HEK293 (cell line): ENCODE data around the gene ALKBH3.

Experiments
- CTCF ChIA-PET: fragments of 350-600 bp; formaldehyde crosslinking; extraction: SDS; loops from one replicate; lab custom pipeline; 2021; ENCODE audit warnings: antibody characterized with exemption; lab: Yijun Ruan, JAX
- POLR2A ChIA-PET: fragments of 300-600 bp; formaldehyde crosslinking; extraction: SDS; loops from one replicate; lab custom pipeline; 2020; ENCODE audit warnings: antibody characterized with exemption, inconsistent platforms; lab: Yijun Ruan, JAX
- H3K27ac ChIP-seq: fragments of 200-500 bp; sonication (Bioruptor generic); 2 replicates; pipeline ENCODE4 v1.5.1; 2014; ENCODE audit warnings: low read depth, low read length, control low read depth, inconsistent platforms; ENCODE audit errors: extremely low read depth
- H3K36me3 ChIP-seq, 2 experiments: fragments of 200-500 bp in 1 of 2; sonication (Bioruptor generic) in 1 of 2; 1 replicate in 1 of 2; 2 replicates in 1 of 2; pipeline ENCODE4 v1.5.1; 2014 to 2017; ENCODE audit warnings: inconsistent platforms in 2 of 2, low read length in 2 of 2; ENCODE audit not compliant: control insufficient read depth in 2 of 2, insufficient read depth in 1 of 2
- H3K4me1 ChIP-seq: fragments of 200-500 bp; sonication (Bioruptor generic); 2 replicates; pipeline ENCODE4 v1.5.1; 2014; ENCODE audit warnings: mild to moderate bottlenecking, low read length, inconsistent platforms; ENCODE audit not compliant: control insufficient read depth, insufficient read depth
- H3K4me3 ChIP-seq: 2 replicates; pipeline ENCODE4 v1.5.1; 2011; ENCODE audit warnings: low read depth, mild to moderate bottlenecking, control low read depth, low read length, moderate library complexity
- H3K9me3 ChIP-seq: fragments of 200-500 bp; sonication (Bioruptor generic); 2 replicates; pipeline ENCODE4 v1.5.1; 2014; ENCODE audit warnings: low read depth, low read length, inconsistent platforms; ENCODE audit not compliant: control insufficient read depth, insufficient read depth
- HIC1 ChIP-seq: fragments of 450-650 bp; formaldehyde crosslinking; IDR thresholded peaks from 2 replicates; pipeline ENCODE4 v1.5.1; 2016; ENCODE audit warnings: missing biosample characterization, missing genetic modification characterization
- INSM2 ChIP-seq: fragments of 450-650 bp; formaldehyde crosslinking; IDR thresholded peaks from 2 replicates; pipeline ENCODE4 v1.5.1; 2016; ENCODE audit warnings: missing biosample characterization, missing genetic modification characterization
- KLF8 ChIP-seq: fragments of 450-650 bp; formaldehyde crosslinking; IDR thresholded peaks from 2 replicates; pipeline ENCODE4 v1.5.1; 2016; ENCODE audit warnings: missing biosample characterization, missing genetic modification characterization
- PRDM6 ChIP-seq: fragments of 450-650 bp; formaldehyde crosslinking; IDR thresholded peaks from 2 replicates; pipeline ENCODE4 v1.5.1; 2017; ENCODE audit warnings: missing biosample characterization, missing genetic modification characterization
- TSHZ1 ChIP-seq: fragments of 450-650 bp; formaldehyde crosslinking; IDR thresholded peaks from 2 replicates; pipeline ENCODE4 v1.5.1; 2016; ENCODE audit warnings: missing biosample characterization, missing genetic modification characterization, borderline replicate concordance
- YY2 ChIP-seq: fragments of 450-650 bp; formaldehyde crosslinking; IDR thresholded peaks from 2 replicates; pipeline ENCODE4 v1.5.1; 2016; ENCODE audit warnings: missing biosample characterization, missing genetic modification characterization
- ZBTB1 ChIP-seq: fragments of 450-650 bp; formaldehyde crosslinking; IDR thresholded peaks from 2 replicates; pipeline ENCODE4 v1.5.1; 2016; ENCODE audit warnings: missing biosample characterization, missing genetic modification characterization
- ZNF112 ChIP-seq: fragments of 450-650 bp; formaldehyde crosslinking; IDR thresholded peaks from 2 replicates; pipeline ENCODE4 v1.5.0; 2017; ENCODE audit warnings: missing biosample characterization, missing genetic modification characterization
- ZNF175 ChIP-seq: fragments of 450-650 bp; formaldehyde crosslinking; IDR thresholded peaks from 2 replicates; pipeline ENCODE4 v1.5.1; 2016; ENCODE audit warnings: missing biosample characterization, missing genetic modification characterization
- ZNF19 ChIP-seq: fragments of 450-650 bp; formaldehyde crosslinking; IDR thresholded peaks from 2 replicates; pipeline ENCODE4; 2016; ENCODE audit warnings: missing biosample characterization, missing genetic modification characterization, low read depth
- ZNF2 ChIP-seq: fragments of 450-650 bp; formaldehyde crosslinking; IDR thresholded peaks from 2 replicates; pipeline ENCODE4 v1.5.1; 2016; ENCODE audit warnings: missing biosample characterization, missing genetic modification characterization
- ZNF23 ChIP-seq: fragments of 450-650 bp; formaldehyde crosslinking; IDR thresholded peaks from 2 replicates; pipeline ENCODE4 v1.5.1; 2016; ENCODE audit warnings: missing biosample characterization, missing genetic modification characterization, borderline replicate concordance
- ZNF302 ChIP-seq: fragments of 450-650 bp; formaldehyde crosslinking; IDR thresholded peaks from 2 replicates; pipeline ENCODE4 v1.5.1; 2016; ENCODE audit warnings: missing biosample characterization, missing genetic modification characterization, low read depth
- ZNF580 ChIP-seq: fragments of 450-650 bp; formaldehyde crosslinking; IDR thresholded peaks from 2 replicates; pipeline ENCODE4 v1.5.1; 2016; ENCODE audit warnings: missing biosample characterization, missing genetic modification characterization
- ZNF585B ChIP-seq: fragments of 450-650 bp; formaldehyde crosslinking; IDR thresholded peaks from 2 replicates; pipeline ENCODE4 v1.5.1; 2016; ENCODE audit warnings: missing biosample characterization, missing genetic modification characterization
- ZNF596 ChIP-seq: fragments of 450-650 bp; IDR thresholded peaks from 2 replicates; pipeline ENCODE4 v1.5.0; 2018; ENCODE audit warnings: missing biosample characterization, mild to moderate bottlenecking, missing genetic modification characterization, moderate library complexity
- ZNF792 ChIP-seq: fragments of 450-650 bp; formaldehyde crosslinking; IDR thresholded peaks from 2 replicates; pipeline ENCODE4 v1.5.1; 2016; ENCODE audit warnings: missing biosample characterization, missing genetic modification characterization
- ZNF830 ChIP-seq: fragments of 450-650 bp; IDR thresholded peaks from 2 replicates; pipeline ENCODE4 v1.5.0; 2018; ENCODE audit warnings: missing biosample characterization, missing genetic modification characterization, low read depth, mild to moderate bottlenecking, moderate library complexity
- ZSCAN18 ChIP-seq: fragments of 450-650 bp; formaldehyde crosslinking; IDR thresholded peaks from 2 replicates; pipeline ENCODE4 v1.5.1; 2016; ENCODE audit warnings: missing biosample characterization, missing genetic modification characterization

The ALKBH3 gene

GRCh38 chr11:43914466-43914865, 33.8 kb downstream of the ALKBH3 start:
- Histone ChIP-seq H3K9me3 (no peaks in the 10 kb centered on the region), H3K36me3 (peaks cover 0 to 50% of the 10 kb centered on the region in 2 experiments; a peak in 1 of 3 replicates), H3K27ac (no peak overlapping the region), H3K4me1 (no peaks in the 10 kb centered on the region), H3K4me3 (no peak overlapping the region)
- ChIA-PET CTCF (interaction anchor here (1.8 kb wide), 1 partner anchor 31 kb away, joined by 5 read pairs; no protein-coding TSS in a partner anchor), POLR2A (no interaction called here)
- TF ChIP-seq ZNF175 (tag by site-specific recombination) (no peak), KLF8 (tag by site-specific recombination) (no peak), ZNF19 (tag by site-specific recombination) (no peak), ZNF23 (tag by site-specific recombination) (no peak), ZNF585B (tag by site-specific recombination) (no peak)

- no peak for TF ChIP-seq ZNF112
- no peak for TF ChIP-seq INSM2 (tag by site-specific recombination)
- no peak for TF ChIP-seq ZSCAN18 (tag by site-specific recombination)
- TF ChIP-seq PRDM6 (tag by site-specific recombination): no peak
- TF ChIP-seq TSHZ1: no peak
- TF ChIP-seq ZNF596: no peak
- TF ChIP-seq ZBTB1 (tag by site-specific recombination): no peak
- no peak for TF ChIP-seq YY2 (tag by site-specific recombination)
- TF ChIP-seq ZNF830 (tag by site-specific recombination): no peak
- TF ChIP-seq ZNF792 (tag by site-specific recombination): no peak
- TF ChIP-seq HIC1: no peak
- no peak for TF ChIP-seq ZNF302 (tag by site-specific recombination)
- no peak for TF ChIP-seq ZNF580 (tag by site-specific recombination)
- TF ChIP-seq ZNF2 (tag by site-specific recombination): no peak
- Histone ChIP-seq H3K4me3 (no peak overlapping the region), H3K36me3 (peaks cover 0 to 52% of the 10 kb centered on the region in 2 experiments; a peak in 1 of 3 replicates), H3K9me3 (no peaks in the 10 kb centered on the region), H3K27ac (no peak overlapping the region), H3K4me1 (no peaks in the 10 kb centered on the region)
- CTCF ChIA-PET: interaction anchor here (0.6 to 1.4 kb wide), 2 partner anchors 27 to 582 kb away, joined by 3 to 4 read pairs; no protein-coding TSS in a partner anchor
- POLR2A ChIA-PET: no interaction called here
These were observed 36.0 kb downstream of the ALKBH3 start for GRCh38 chr11:43916621-43917020.
